Measurements from ENCODE around the gene CPE.

Gene CPE

DNA sequence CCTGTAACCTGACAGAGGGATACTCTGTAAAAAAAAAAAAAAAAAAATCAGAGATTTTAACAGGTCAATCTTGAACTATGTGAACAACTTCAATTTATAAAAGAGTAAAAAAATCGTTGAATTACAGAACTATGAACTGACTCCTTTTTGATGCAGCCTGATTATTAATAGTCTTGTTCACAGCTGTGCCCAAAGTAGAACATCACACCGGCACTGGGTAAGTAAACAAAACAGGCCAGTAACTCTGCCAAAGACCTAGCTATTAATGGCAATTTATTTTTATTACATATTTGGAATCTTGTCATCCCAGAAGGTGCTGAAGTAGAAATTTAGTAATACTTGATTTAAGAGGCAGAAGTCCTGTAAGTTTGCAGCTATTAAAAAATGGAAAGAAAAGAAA, 31.4 kb downstream of the CPE start:
- in situ Hi-C loops (cut with HindIII; ENCODE audit: low sequenced_read_pairs), result no loop called here
- H3K4me3 ChIP-seq (ENCODE audit: low read depth, low read length), result no peak overlapping the region
- TF ChIP-seq, protein P1, sequence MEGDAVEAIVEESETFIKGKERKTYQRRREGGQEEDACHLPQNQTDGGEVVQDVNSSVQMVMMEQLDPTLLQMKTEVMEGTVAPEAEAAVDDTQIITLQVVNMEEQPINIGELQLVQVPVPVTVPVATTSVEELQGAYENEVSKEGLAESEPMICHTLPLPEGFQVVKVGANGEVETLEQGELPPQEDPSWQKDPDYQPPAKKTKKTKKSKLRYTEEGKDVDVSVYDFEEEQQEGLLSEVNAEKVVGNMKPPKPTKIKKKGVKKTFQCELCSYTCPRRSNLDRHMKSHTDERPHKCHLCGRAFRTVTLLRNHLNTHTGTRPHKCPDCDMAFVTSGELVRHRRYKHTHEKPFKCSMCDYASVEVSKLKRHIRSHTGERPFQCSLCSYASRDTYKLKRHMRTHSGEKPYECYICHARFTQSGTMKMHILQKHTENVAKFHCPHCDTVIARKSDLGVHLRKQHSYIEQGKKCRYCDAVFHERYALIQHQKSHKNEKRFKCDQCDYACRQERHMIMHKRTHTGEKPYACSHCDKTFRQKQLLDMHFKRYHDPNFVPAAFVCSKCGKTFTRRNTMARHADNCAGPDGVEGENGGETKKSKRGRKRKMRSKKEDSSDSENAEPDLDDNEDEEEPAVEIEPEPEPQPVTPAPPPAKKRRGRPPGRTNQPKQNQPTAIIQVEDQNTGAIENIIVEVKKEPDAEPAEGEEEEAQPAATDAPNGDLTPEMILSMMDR (IDR thresholded peaks at IDR 0.05; ENCODE audit: low read depth, low read length), result no peak
- DNase-seq (ENCODE audit: low read depth, low spot score), result no peak

DNA sequence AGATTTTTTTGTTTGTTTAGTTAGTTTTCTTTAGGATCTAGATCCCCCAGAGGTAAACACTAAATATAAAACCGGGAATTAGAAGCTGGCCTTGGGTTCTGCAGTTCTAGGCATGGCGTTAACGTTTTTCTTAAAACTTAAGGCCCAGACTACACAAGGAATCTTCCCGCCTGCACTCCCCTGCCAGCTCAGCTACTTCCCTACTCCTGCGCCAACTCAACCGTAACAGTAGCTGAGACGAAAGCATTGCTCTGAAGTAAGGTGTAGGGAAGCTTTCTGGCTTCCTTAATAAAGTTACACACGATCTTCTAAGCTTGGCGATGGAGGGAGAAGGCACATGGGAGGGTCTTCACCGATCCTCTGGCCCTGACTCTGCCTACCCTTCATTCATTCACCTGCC, 37.1 kb downstream of the CPE start:
- no peak for DNase-seq (ENCODE audit: low read depth, low spot score)
- TF ChIP-seq, protein P1 (IDR thresholded peaks at IDR 0.05; ENCODE audit: low read depth, low read length), result no peak
- H3K4me3 ChIP-seq (ENCODE audit: low read depth, low read length), result no peak overlapping the region
- in situ Hi-C loops (cut with HindIII; ENCODE audit: low sequenced_read_pairs), result no loop called here

DNA sequence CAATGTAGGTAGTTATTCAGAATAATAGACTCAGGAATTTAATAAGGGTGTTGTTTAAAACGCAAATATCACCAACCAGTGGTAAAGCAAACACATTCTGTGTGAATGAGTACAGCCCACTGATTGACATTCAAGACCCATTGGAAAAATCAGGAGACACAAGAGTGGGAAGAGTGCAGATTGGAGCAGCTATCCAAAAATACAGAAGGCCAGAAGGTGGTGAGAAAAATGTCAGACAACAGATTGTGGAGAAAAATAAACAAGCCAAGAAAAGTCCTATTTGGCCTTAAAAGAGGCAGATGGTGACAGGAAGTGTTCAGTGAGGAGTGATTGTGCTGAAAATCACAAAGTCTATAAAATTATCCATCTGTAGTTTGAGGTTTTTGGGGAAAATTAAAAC, 39.3 kb downstream of the CPE start:
- no peak overlapping the region for H3K4me3 ChIP-seq (ENCODE audit: low read depth, low read length)
- in situ Hi-C loops (cut with HindIII; ENCODE audit: low sequenced_read_pairs), result no loop called here
- DNase-seq (ENCODE audit: low read depth, low spot score), result no peak
- TF ChIP-seq, protein P1 (IDR thresholded peaks at IDR 0.05; ENCODE audit: low read depth, low read length), result no peak

DNA sequence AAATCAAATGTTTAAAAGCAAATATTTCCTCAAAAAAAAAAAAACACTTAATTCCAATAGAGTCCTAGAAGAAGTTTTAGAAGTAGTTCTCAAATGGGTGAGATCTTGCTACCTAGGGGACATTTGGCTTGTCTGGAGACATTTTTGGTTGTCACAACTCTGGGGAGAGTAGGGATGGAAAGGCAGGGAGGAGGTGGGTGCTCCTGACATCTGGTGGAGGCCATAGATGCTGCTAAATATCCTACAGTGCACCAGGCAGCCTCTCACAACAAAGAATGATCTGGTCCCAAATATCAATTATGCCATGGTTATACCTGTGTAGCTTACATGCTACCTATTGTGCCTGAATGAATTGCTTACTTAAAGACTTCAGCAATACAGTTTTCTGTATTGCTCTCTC, 46.8 kb downstream of the CPE start:
- no peak for DNase-seq (ENCODE audit: low read depth, low spot score)
- TF ChIP-seq, protein P1 (IDR thresholded peaks at IDR 0.05; ENCODE audit: low read depth, low read length), result no peak
- no peak overlapping the region for H3K4me3 ChIP-seq (ENCODE audit: low read depth, low read length)
- in situ Hi-C loops (cut with HindIII; ENCODE audit: low sequenced_read_pairs), result no loop called here

DNA sequence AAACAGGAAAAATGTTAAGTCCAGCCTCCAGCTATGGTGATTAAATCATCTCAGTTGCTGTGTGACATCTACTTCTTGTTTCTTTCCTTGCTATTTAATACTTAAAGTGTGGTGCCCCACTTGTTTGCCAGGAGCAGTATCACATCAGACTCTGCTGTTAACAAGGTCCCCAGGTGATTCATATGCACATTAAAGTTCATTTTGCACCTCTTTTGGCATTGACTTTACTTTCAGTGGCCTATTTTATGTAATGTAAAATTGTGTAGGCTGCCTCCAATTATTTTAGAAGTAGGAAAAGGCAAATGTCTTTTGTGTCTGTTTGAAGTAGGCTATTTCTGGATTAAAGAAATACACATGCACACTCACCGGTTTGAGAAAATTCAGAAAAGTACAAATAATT, 47.5 kb downstream of the CPE start:
- in situ Hi-C loops (cut with HindIII; ENCODE audit: low sequenced_read_pairs), result no loop called here
- TF ChIP-seq, protein P1 (IDR thresholded peaks at IDR 0.05; ENCODE audit: low read depth, low read length), result no peak
- H3K4me3 ChIP-seq (ENCODE audit: low read depth, low read length), result no peak overlapping the region
- no peak for DNase-seq (ENCODE audit: low read depth, low spot score)

DNA sequence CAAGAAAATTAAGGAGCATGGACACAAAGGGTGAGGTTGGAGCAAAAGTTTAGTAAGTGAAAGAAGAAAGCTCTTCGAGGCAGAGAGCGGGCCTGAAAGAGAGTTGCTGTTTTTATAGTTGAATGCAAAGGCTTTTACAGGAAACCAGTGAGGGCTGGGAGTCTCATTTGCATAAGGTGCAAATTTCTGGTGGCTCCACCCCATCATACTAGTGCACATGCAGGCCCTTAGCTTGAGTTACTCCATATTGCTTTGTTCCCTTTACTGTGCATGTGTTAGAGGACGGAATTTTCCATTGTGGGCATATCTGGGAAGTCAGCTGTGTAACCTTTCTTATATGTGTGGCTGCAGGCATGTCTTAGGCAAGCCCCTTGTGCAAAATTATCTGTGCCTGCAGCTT, 48.0 kb downstream of the CPE start:
- in situ Hi-C loops (cut with HindIII; ENCODE audit: low sequenced_read_pairs), result no loop called here
- DNase-seq (ENCODE audit: low read depth, low spot score), result no peak
- TF ChIP-seq, protein P1 (IDR thresholded peaks at IDR 0.05; ENCODE audit: low read depth, low read length), result no peak

DNA sequence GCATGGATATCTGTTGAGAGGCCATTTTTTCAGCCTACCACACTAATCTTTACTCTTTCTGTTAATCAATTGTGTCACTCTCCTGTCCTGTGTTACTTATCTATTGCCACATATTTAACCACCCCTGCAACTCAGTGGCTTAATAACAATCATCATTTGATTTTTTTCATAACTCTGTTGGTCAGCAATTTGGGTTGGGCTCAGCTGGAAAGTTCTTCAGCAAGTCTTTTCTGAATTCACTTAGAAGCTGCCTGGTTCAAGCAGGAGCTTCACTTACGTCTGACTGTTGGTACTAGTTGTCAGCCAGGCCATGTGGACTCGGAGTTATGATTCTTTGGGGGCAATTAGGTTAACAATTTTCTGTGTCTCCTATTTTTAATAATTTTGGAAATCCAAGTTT, 50.1 kb downstream of the CPE start:
- TF ChIP-seq, protein P1 (IDR thresholded peaks at IDR 0.05; ENCODE audit: low read depth, low read length), result no peak
- DNase-seq (ENCODE audit: low read depth, low spot score), result no peak
- no peak overlapping the region for H3K4me3 ChIP-seq (ENCODE audit: low read depth, low read length)
- in situ Hi-C loops (cut with HindIII; ENCODE audit: low sequenced_read_pairs), result no loop called here

More for the DNA sequence above, 48.0 kb downstream of the CPE start:
- H3K4me3 ChIP-seq (ENCODE audit: low read depth, low read length), result no peak overlapping the region

Measured in astrocyte of the spinal cord (primary cell).